A673 (cell line): Measurements from ENCODE around the gene SEL1L. TPM values are rescaled to one million over a fixed set of nuclear protein-coding genes. Genes with fewer than 3 reads are reported as not detected.

ENCODE experiments used
- BruUV-seq: library from RNA; stranded (reverse); fragments of 400-500 nt; replicated peaks from 2 replicates; lab custom pipeline; 2021; lab: Mats Ljungman, UMichigan
- CTCF ChIA-PET: fragments of 300-600 bp; sonication (Branson Sonifier 250); formaldehyde crosslinking; loops from one replicate; lab custom pipeline; 2022; ENCODE audit warnings: antibody characterized with exemption; lab: Charles Lee
- POLR2A ChIA-PET: fragments of 300-600 bp; sonication (Branson Sonifier 250); formaldehyde crosslinking; loops from one replicate; lab custom pipeline; 2022; ENCODE audit warnings: antibody characterized with exemption; ENCODE audit not compliant: low non-redundant PET; lab: Charles Lee
- DNase-seq: peaks from one replicate; pipeline ENCODE4 v3.0.0-alpha.2; 2015; ENCODE audit warnings: low spot score
- H3K27ac ChIP-seq: fragments of 200-600 bp; sonication (generic); 2 replicates; pipeline ENCODE4 v1.5.1; 2016; ENCODE audit warnings: mixed run types, low read depth, mild to moderate bottlenecking, mixed read lengths, antibody characterized with exemption, low read length; ENCODE audit not compliant: poor library complexity, severe bottlenecking
- H3K27me3 ChIP-seq: fragments of 200-600 bp; sonication (generic); replicated peaks from 2 replicates; pipeline ENCODE4 v1.6.1; 2017; ENCODE audit warnings: mixed run types, low read depth, mild to moderate bottlenecking, mixed read lengths, antibody characterized with exemption, low read length; ENCODE audit not compliant: insufficient read depth, poor library complexity
- H3K36me3 ChIP-seq: fragments of 200-600 bp; sonication (generic); 2 replicates; pipeline ENCODE4 v1.6.1; 2016; ENCODE audit warnings: mixed run types, mild to moderate bottlenecking, mixed read lengths, antibody characterized with exemption, low read length; ENCODE audit not compliant: insufficient read depth, poor library complexity, severe bottlenecking
- H3K4me1 ChIP-seq: fragments of 200-600 bp; sonication (generic); 2 replicates; pipeline ENCODE4 v1.6.1; 2017; ENCODE audit warnings: mixed run types, mild to moderate bottlenecking, mixed read lengths, antibody characterized with exemption, low read length; ENCODE audit not compliant: insufficient read depth, poor library complexity, severe bottlenecking
- H3K4me3 ChIP-seq: fragments of 200-600 bp; sonication (generic); 2 replicates; pipeline ENCODE4 v1.5.1; 2016; ENCODE audit warnings: low read depth, mixed run types, mild to moderate bottlenecking, mixed read lengths, low read length; ENCODE audit not compliant: poor library complexity, severe bottlenecking
- H3K9me3 ChIP-seq: fragments of 200-600 bp; sonication (generic); 2 replicates; pipeline ENCODE4 v1.6.1; 2016; ENCODE audit warnings: mixed run types, low read depth, mild to moderate bottlenecking, mixed read lengths, antibody characterized with exemption, low read length; ENCODE audit not compliant: poor library complexity, severe bottlenecking
- EZH2 ChIP-seq: fragments of 200-600 bp; sonication (generic); IDR thresholded peaks from 2 replicates; pipeline ENCODE4 v1.6.1; 2017; ENCODE audit warnings: borderline replicate concordance, low read depth, mild to moderate bottlenecking, mixed read lengths, antibody characterized with exemption, low read length; ENCODE audit not compliant: poor library complexity, severe bottlenecking
- intact Hi-C: fragments of 100-400 bp; cut with micrococcal nuclease; formaldehyde crosslinking; loops from one replicate; pipeline ENCODE4 v1.10.0; 2022; ENCODE audit not compliant: unreplicated experiment
- total RNA-seq: library from RNA; stranded (reverse); gene quantifications from 2 replicates; pipeline ENCODE4 v1.2.3, GENCODE V29; 2021
- TF ChIP-seq, protein P1 (sequence below): fragments of 300-800, 200-600 bp; sonication (generic); conservative IDR thresholded peaks from 2 replicates; pipeline ENCODE4 v1.5.1; 2017; ENCODE audit warnings: low read depth, mild to moderate bottlenecking, antibody characterized with exemption, low read length, moderate library complexity, mixed read lengths

Gene SEL1L
- total RNA-seq, 1 experiment from 2014 or later = 52.5 TPM

- Histone ChIP-seq H3K27ac (no peak overlapping the region), H3K4me3 (no peak overlapping the region), H3K9me3 (peaks cover 19% of the 10 kb centered on the region), H3K36me3 (no peaks in the 10 kb centered on the region), H3K27me3 (no peaks in the 10 kb centered on the region), H3K4me1 (no peaks in the 10 kb centered on the region)
- BruUV-seq = no TSS peak
- POLR2A ChIA-PET = no interaction called here
- intact Hi-C loops = loop anchor here (10.0 kb wide), 2 partner anchors 142 to 1132 kb away; no protein-coding TSS in a partner anchor
- no peak for DNase-seq
- no peak for TF ChIP-seq EZH2
- TF ChIP-seq, protein P1, sequence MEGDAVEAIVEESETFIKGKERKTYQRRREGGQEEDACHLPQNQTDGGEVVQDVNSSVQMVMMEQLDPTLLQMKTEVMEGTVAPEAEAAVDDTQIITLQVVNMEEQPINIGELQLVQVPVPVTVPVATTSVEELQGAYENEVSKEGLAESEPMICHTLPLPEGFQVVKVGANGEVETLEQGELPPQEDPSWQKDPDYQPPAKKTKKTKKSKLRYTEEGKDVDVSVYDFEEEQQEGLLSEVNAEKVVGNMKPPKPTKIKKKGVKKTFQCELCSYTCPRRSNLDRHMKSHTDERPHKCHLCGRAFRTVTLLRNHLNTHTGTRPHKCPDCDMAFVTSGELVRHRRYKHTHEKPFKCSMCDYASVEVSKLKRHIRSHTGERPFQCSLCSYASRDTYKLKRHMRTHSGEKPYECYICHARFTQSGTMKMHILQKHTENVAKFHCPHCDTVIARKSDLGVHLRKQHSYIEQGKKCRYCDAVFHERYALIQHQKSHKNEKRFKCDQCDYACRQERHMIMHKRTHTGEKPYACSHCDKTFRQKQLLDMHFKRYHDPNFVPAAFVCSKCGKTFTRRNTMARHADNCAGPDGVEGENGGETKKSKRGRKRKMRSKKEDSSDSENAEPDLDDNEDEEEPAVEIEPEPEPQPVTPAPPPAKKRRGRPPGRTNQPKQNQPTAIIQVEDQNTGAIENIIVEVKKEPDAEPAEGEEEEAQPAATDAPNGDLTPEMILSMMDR = no peak
- CTCF ChIA-PET = no interaction called here
These were observed 29.2 kb upstream of the SEL1L start for GRCh38 chr14:81562818-81563217.

DNA sequence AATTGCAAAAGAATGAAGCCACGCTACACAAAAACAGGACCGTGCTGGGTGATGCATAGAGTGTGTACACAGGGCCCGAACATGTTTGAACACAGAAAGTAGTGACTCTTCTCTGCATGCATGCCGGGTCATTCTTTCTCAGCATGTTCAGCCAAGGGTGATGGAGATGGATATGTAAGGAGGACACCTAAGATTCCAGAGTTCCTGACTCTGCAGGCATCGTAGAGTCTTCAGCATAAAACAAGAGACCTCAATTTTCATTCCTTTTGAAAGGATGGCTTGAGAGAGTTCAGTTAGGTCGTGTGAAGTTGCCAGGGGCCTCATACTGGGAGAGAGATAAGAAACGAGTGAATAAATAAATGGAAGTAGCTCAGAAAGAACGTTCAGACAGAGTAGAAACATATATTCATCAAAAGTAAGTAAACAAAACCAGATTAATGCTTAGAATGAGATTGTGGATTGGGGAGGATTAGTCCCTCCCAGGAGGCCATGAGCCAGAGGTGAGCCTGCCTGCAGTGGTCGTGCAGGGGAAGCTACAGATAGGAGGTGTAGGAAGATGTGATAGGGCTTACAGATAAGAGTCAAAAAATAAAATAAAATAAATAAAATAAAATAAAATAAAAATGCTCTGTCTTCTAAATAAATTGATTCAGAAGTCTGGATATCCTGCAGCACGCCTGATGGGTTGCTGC is 27.6 kb upstream of the SEL1L start:
- Histone ChIP-seq H3K27ac (no peak overlapping the region), H3K4me1 (no peaks in the 10 kb centered on the region), H3K4me3 (no peak overlapping the region), H3K36me3 (no peaks in the 10 kb centered on the region), H3K27me3 (no peaks in the 10 kb centered on the region), H3K9me3 (peaks cover 19% of the 10 kb centered on the region)
- TF ChIP-seq, protein P1 = no peak
- TF ChIP-seq EZH2 = no peak
- ChIA-PET CTCF (no interaction called here), POLR2A (no interaction called here)
- intact Hi-C loops = loop anchor here (10.0 kb wide), 2 partner anchors 144 to 1134 kb away; no protein-coding TSS in a partner anchor
- BruUV-seq = no TSS peak
- DNase-seq = no peak

DNA sequence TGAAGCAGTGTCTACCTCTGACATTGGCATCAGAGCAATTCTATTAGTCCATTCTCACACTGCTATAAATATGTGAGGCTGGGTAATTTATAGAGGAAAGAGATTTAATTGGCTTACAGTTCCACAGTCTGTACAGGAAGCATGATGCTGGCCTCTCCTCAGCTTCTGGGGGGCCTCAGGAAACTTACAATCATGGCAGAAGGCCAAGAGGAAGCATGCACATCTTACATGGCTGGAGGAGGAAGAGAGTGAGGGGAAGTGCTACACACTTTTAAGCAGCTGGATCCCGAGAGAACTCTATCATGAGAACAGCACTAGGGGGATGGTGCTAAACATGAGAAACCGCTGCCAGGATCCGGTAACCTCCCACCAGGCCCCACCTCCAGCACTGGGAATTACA is 25.7 kb upstream of the SEL1L start:
- TF ChIP-seq, protein P1 = no peak
- no peak for TF ChIP-seq EZH2
- no peaks in the 10 kb centered on the region for H3K27me3 ChIP-seq
- ChIA-PET CTCF (no interaction called here), POLR2A (no interaction called here)
- intact Hi-C loops = no loop called here
- DNase-seq = peak; percentile 75
- H3K9me3 ChIP-seq = peaks cover 19% of the 10 kb centered on the region
- no peak overlapping the region for H3K27ac ChIP-seq
- H3K4me1 ChIP-seq = no peaks in the 10 kb centered on the region
- H3K4me3 ChIP-seq = no peak overlapping the region
- H3K36me3 ChIP-seq = no peaks in the 10 kb centered on the region
- BruUV-seq = no TSS peak
